Midbrain (tissue), 1 donor: ENCODE data around the gene ST3GAL2.
"Not testable (repeated sequence)": the region's sequence is repeated elsewhere in the genome, so short reads cannot be mapped to it uniquely, and the experiment has no call there.

Source experiments
- DNase-seq: peaks from one replicate; lab custom pipeline; 2025; lab: John Stamatoyannopoulos, UW

ST3GAL2 gene

GRCh38 chr16:70386289-70386986 lies 52.5 kb downstream of the ST3GAL2 start:
- not testable (repeated sequence) for DNase-seq

DNA sequence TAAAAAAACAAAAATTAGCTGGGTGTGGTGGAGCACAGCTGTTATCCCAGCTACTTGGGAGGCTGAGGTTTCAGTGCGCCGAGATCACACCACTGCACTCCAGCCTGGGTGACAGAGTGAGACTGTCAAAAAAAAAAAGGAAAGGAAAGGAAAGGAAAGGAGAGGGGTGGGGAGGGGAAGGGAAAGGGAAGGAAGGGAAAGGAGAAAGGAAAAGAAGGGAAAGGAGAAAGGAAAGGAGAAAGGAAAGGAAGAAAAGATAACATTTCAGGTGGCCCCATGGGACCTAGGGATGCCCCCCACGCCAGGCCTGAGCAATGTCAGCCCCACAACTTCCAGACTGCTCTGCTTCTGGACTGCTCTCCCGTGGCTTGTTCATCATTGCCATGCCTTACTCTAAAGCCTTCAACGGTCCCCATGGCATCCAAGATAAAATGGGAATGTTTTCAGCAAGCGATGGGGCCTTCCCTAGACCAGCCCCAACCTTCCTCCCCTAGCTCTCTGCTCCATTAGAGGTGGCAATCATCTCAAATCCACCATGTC lies 55.4 kb downstream of the ST3GAL2 start:
- DNase-seq = no peak

- DNase-seq = no peak
These were observed 57.1 kb downstream of the ST3GAL2 start for GRCh38 chr16:70381604-70382342.

DNA sequence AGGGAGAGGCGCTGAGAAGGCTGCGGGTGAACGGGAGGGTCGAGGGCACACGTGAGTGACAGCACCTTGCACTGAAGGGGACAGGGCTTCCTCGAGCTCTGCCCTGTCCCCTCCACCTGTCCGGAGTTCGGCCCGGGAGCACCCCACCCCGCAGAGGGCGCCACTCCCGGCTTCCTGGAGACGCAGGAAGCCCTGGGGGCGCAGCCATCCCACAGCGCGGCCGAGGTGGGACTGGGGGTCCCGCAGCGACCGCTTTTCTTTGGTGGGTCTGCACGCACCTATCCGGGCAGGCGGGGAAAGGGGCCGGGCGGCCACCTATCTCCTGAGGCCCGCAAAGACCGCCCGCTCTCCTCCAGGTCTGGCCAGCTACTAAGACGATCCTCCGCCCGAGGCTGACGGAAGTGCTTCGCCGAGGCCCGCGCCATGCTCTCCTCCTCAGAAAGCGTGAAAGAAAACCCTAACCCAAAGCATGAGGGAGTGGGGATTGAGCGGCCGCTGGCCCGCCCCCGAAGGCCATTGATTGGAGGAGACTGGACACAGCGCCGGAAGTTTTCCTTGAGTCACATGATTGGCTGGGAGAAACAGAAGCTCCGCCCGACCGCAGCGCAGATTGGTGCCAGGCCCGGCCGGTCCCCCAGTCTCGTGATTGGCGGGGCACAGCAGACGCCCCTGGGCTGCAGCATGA lies 57.8 kb downstream of the ST3GAL2 start:
- DNase-seq = peak; percentile 98

DNA sequence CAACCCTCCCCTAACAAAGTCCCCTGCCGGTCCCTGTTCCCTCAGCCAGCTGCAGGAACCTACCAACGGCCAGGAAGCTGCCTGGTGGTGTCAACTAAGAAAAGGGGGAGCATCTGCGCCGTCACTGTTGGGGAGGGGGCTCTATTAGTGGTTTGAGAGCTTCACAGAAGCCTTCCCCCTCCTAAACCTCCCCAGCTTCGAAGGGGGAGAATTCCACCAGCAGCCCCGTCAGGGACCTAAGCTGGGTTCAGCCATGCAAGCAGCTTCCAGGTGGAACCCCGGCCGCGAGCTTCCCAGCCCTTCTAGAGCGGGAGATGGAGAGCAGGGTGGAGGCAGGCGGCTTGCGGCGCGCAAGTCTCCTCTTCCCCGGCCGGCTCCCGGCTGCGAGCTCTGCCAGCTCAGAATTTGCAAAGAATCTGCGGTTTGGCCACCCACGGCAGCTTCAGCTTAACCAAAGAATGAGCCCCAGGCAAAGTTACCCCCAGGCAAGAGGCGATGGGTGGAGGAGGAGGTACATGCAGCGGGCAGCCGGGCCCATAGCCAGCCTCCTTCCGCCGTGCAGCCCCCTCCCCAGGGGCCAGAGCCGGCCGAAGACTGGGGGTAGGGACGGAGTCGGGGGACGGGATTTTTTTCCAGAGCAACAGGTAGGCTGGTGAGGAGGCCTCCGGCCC lies 58.5 kb downstream of the ST3GAL2 start:
- no peak for DNase-seq

DNA sequence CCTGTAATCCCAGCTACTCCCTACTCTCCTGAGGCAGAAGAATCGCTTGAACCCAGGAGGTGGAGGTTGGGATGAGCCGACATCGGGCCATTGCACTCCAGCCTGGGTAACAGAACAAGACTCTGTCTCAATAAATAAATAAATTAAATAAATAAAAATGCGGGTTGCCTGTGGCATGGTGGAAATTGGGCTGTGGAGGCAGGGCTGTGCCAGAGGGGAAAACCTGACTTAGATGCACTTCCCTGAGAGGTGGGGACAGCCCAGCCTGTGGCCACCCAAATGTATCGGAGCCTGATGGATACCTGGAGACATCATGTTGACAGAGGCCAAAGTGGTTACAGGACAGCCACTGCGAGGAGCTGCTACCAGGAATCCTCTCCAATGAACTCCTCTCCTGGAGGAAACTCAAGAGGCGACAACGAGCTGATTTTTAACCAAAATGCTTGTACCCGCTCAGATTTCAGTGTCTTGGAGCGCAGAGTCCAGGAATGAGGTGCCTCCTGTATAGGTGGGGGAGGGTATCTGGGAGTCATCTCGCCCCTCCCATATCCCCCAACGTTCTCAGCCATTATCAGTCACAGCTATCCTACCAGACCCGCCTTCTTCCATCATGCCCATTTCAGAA lies 59.9 kb downstream of the ST3GAL2 start:
- no peak for DNase-seq

GRCh38 chr16:70377782-70378181 lies 61.1 kb downstream of the ST3GAL2 start:
- DNase-seq = no peak

DNA sequence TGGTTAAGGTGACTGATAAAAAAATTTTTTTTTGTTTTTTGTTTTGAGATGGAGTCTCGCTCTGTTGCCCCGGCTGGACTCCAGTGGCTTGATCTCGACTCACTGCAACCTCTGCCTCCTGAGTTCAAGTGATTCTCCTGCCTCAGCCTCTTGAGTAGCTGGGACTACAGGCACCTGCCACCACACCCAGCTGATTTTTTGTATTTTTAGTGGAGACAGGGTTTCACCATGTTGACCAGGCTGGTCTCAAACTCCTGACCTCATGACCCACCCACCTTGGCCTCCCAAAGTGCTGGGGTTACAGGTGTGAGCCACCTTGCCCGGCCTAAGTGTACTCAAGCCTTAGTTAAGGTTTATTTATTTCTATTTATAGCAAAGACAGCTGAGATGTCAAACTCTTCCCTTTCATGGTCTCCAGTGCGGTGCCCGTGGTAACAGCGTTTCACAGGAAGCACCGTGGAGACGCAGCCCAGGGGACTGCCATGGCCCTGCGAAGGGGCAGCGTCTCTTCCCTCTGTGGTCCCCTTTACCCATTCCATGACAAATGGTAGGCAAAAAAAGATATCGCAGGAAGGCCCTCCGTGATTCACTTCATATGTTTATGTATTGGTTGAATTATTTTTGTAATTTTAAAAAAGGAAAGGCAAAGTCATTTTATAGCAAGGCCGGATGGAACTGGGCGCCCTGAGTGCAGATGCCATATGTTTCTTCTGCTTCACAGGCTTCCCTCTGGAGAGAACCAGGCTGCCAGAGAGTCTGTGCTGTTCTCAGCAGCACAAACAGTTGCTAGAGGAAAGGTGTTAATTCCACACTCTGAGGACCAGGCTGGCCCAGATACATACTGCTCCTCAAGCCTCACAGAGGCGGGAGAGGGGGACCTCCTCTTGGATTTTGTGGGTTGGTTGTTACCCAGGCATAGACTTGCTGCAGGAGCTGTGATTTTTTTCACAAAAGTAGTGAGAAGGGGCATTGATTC lies 63.0 kb downstream of the ST3GAL2 start:
- DNase-seq = no peak

DNA sequence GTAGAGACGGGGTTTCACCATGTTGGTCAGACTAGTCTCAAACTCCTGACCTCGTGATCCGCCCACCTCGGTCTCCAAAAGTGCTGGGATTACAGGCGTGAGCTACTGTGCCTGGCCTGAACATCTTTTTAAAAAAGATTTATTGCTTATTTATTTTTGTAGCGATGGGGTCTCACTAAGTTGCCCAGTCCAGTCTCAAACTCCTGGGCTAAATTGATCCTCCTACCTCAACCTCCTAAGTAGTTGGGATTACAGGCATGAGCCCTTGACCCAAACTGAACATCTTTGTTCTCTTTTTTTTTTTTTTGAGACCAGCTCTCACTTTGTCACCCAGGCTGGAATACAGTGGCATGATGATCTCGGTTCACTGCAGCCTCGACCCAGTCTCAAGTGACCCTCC lies 64.7 kb downstream of the ST3GAL2 start:
- no peak for DNase-seq

- no peak for DNase-seq
These were observed 65.8 kb downstream of the ST3GAL2 start for GRCh38 chr16:70372921-70373728.

GRCh38 chr16:70370924-70371323 lies 68.0 kb downstream of the ST3GAL2 start:
- no peak for DNase-seq

DNA sequence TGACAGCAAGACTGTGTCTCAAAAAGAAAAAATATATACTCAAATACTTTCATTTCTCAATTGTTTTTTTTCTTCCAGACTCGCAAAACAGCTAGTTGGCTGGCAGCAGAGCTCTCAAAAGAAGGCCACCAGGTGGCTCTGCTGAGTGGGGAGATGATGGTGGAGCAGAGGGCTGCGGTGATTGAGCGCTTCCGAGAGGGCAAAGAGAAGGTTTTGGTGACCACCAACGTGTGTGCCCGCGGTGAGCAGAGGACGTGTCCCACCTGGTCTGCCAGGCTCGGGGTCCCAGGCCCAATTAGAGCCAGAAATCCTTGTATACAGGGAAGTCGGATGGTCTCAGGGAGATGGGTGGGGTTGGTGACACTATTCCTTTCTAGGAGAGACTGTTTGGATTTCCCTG lies 68.8 kb downstream of the ST3GAL2 start:
- not testable (repeated sequence) for DNase-seq

DNA sequence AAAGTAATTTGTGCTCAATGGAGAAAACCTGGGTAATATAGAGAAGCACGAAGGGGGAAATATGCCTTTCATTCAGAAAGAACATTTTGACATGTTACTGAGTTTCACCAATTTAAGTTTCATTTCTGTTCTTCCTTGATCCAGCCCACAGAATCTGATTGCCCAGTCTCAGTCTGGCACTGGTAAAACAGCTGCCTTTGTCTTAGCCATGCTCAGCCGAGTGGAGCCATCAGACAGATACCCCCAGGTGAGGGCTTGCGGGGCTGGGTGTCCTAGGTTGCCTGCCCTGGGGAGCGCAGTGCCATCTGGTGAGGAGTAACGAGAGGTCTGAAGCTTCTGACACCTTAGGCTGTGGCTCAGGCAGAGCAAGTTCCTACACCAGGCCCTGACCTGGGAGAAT lies 74.5 kb downstream of the ST3GAL2 start:
- DNase-seq = no peak

GRCh38 chr16:70359552-70359951 lies 79.3 kb downstream of the ST3GAL2 start:
- DNase-seq = no peak

DNA sequence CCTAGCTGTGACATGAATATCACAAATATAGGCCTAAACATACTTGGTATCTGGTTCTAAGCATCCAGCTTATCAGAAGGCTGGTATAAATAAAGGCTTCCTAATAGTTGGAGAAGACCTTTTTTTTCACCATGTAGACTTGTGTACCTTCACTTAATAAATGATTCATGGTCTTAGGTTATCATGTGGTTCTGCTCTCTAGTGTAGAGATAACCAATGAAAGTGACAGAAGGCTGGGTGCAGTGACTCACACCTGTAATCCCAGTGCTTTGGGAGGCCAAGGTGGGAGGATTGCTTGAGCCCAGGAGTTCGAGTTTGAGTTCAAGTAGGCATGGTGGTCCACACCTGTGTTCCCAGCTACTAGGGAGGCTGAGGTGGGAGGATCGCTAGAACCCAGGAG lies 89.1 kb downstream of the ST3GAL2 start:
- DNase-seq = no peak

DNA sequence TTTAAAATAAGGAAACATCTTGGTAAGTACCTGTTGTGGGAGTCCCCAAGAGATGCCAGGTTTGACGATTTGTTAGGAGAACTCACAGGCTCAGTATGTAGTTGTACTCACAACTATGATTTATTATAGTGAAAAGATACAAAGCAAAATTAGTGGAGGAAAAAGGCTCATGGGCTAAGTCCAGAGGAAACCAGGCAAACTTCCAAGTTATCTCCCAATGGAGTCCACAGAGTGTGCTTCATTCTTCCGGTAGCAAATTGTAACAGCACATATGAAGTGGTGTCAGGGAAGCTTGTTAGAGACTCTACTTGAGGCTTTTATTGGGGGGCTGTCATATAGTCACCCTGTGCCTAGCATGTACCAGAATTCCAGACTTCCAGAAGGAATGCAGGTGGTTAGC lies 89.9 kb downstream of the ST3GAL2 start:
- no peak for DNase-seq

GRCh38 chr16:70345840-70346239 lies 93.1 kb downstream of the ST3GAL2 start:
- no peak for DNase-seq

DNA sequence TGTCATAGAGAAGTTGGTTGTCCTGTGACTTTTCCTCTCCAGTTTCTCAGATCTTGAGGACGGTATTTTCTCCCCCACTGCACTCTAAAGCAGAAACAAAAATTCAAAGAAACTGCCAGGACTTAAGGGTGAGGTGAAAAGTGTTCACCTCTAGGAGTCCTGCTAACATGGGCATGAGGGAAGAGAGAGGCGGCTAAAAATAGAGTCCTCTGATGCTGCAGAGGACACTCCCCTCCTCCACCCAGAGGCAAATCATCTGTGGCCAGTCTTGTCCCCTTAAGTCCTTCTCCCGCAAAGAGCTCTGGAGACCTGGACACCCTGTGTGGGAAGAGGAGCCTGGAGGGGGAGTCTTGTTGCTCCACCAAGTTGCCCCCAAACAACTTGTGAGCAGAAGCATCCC lies 96.9 kb downstream of the ST3GAL2 start:
- no peak for DNase-seq

DNA sequence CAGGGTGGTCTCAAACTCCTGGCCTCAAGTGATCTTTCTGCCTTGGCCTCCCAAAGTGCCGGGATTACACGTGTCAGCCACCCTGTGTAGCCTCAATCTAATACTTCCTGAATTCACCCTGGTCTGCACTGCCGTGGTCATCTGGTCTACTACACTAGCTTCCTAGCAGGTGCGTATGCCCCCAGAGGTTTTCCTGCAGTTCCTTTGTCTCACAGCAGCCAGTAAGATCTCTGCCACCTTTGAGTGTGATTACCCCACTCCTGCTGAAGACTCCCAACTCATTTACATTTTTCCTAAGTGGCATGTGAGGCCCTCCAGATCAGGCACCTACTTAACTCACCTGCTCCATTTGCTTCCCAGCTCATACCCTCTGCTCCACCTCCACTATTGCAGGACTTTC lies 97.3 kb downstream of the ST3GAL2 start:
- no peak for DNase-seq

DNA sequence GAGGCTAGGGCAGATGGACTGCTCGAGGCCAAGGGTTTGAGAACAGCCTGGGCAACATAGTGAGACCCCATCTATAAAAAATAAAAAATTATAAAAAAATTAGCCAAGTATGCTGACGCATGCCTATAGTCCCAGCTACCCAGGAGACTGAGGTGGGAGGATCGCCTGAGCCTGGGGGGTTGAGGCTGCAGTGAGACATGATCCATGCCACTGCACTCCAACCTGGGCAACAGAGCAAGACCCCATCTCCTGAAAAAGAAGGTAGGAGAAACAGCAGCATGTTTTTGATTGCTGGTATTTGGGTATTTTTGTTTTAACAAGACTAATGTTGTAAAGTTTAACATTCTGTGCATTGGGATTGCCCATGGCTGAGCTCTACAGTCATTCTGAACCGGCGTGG lies 101.1 kb downstream of the ST3GAL2 start:
- DNase-seq = no peak
